HFFc6 (cell line): ENCODE data around the gene PBX1. TPM values are rescaled to one million over a fixed set of nuclear protein-coding genes. Genes with fewer than 3 reads are reported as not detected.

ENCODE experiments used
- DNase-seq: peaks from one replicate; pipeline ENCODE4 v3.0.0-alpha.2; 2018
- H3K27ac Mint-ChIP-seq: 2 replicates; pipeline ENCODE4 v1.8.0; 2020; ENCODE audit warnings: mild to moderate bottlenecking, mixed read lengths
- H3K27me3 Mint-ChIP-seq: 2 replicates; pipeline ENCODE4 v1.8.0; 2021; ENCODE audit warnings: mild to moderate bottlenecking, moderate library complexity, mixed read lengths; ENCODE audit not compliant: insufficient read depth
- H3K36me3 Mint-ChIP-seq: 2 replicates; pipeline ENCODE4 v1.8.0; 2021; ENCODE audit warnings: low read depth, mixed read lengths
- H3K4me1 Mint-ChIP-seq: 2 replicates; pipeline ENCODE4 v1.8.0; 2020; ENCODE audit warnings: low read depth, mixed read lengths
- H3K4me3 Mint-ChIP-seq: 2 replicates; pipeline ENCODE4 v1.8.0; 2020; ENCODE audit warnings: mild to moderate bottlenecking, moderate library complexity, mixed read lengths
- H3K9me3 Mint-ChIP-seq: 2 replicates; pipeline ENCODE4 v1.8.0; 2020; ENCODE audit warnings: mild to moderate bottlenecking, mixed read lengths
- CTCF ChIP-seq: fragments of 200-600 bp; sonication (generic); IDR thresholded peaks from 2 replicates; pipeline ENCODE4 v1.5.0; 2021; ENCODE audit warnings: antibody characterized with exemption, mild to moderate bottlenecking
- total RNA-seq, 6 experiments: library from RNA; stranded (reverse); fragmentation: NEBNext Ultra II Directional; extraction: Animal tissue kit (Norgen Biotek cat#: 25700); gene quantifications; 2 replicates in 1 of 6; 3 replicates in 5 of 6; pipeline ENCODE4 v1.2.3, GENCODE V29; 2021

PBX1 gene
- total RNA-seq, 6 experiments from 2014 or later = 35.4 to 42.3 (median 39.1) TPM

DNA sequence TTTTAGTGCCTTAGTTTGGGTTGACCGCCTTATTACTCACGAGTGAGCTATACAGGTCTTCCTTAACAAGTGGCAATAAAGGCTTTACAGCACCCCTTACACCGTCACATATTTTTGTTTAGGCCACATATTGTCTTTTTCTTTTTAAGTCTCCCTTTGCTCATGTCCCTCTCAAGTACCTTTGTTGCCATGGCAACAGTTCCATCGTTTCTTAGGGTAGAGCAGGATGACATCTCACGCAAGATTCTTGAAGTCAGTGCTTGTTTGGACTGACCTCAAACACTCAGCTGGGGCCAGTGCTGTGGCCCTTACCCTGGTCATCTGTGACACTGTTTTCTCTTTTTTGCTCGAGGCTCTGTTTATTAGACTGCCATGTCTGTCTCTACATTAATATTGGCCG, 69.8 kb downstream of the PBX1 start:
- Mint-ChIP-seq H3K9me3 (no peaks in the 10 kb centered on the region), H3K4me1 (peaks cover 28% of the 10 kb centered on the region), H3K36me3 (peaks cover 8% of the 10 kb centered on the region), H3K27ac (no peak overlapping the region), H3K27me3 (no peaks in the 10 kb centered on the region; the same call in 1 of the 2 replicates), H3K4me3 (no peak overlapping the region)
- TF ChIP-seq CTCF = no peak
- DNase-seq = no peak

- no peak overlapping the region for H3K27ac Mint-ChIP-seq
- no peak overlapping the region for H3K4me3 Mint-ChIP-seq
- peaks cover 16% of the 10 kb centered on the region for H3K4me1 Mint-ChIP-seq
- no peak for DNase-seq
- no peaks in the 10 kb centered on the region; the same call in 1 of the 2 replicates for H3K27me3 Mint-ChIP-seq
- no peak for TF ChIP-seq CTCF
- H3K36me3 Mint-ChIP-seq = peaks cover 8% of the 10 kb centered on the region
- H3K9me3 Mint-ChIP-seq = no peaks in the 10 kb centered on the region
These were observed 71.0 kb downstream of the PBX1 start for GRCh38 chr1:164629971-164630370.

DNA sequence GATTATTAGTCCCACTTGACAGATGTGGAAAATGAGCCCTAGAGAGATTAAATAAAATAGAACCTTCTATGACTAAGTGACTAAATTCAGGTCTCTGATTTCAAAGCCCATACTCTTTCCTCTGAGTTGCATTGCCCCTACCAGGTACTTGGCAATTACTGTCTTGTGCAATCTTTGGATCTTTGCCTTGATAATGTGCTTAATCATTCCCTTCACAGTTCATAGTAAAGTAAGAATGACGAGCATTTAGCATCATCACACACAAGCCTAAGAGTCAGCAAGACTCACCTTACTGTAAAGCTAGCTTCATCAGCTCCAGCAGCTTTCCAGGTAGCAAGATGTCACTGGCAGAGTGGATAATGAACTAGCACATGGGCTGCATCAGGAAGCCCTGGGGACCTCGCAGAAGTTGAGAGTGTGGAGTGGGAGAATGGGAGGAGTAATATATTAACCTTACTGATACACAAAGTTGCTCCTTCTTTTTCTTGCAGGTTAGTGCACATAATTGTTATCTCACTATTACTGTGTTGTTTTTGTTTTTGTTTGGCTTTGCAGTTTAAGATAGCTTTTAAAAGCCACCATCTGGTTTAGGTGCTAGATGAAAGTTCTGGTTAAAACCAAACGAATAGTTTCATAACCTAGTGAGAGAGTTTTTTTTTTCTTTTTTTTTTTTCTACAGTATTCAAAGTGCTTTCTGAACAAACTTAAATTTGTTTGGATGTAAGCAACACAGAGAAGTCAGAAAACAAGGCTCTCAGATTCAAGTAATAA, 71.8 kb downstream of the PBX1 start:
- DNase-seq = no peak
- peaks cover 15% of the 10 kb centered on the region for H3K4me1 Mint-ChIP-seq
- no peaks in the 10 kb centered on the region; the same call in 1 of the 2 replicates for H3K27me3 Mint-ChIP-seq
- peaks cover 9% of the 10 kb centered on the region for H3K36me3 Mint-ChIP-seq
- H3K9me3 Mint-ChIP-seq = no peaks in the 10 kb centered on the region
- H3K4me3 Mint-ChIP-seq = no peak overlapping the region
- no peak for TF ChIP-seq CTCF
- H3K27ac Mint-ChIP-seq = no peak overlapping the region

DNA sequence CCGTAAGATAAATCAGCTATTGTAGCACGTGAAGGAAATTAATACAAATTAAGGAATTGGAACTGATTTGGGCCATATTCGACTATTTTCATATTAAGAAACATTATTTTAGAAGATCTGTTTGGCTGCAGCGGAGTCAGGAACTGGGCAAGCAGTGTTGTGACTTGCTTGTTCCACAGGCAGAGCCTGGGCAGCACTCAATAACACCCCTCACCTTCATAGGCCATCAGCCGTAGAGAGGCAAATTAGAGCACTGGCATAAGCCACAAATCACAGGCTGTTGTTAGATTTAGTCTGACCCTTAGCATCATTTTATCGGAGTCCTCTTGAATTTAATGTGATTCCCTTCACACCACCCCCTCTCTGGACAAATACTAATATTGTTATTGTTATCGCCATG, 72.8 kb downstream of the PBX1 start:
- H3K4me1 Mint-ChIP-seq = peaks cover 24% of the 10 kb centered on the region
- no peak for DNase-seq
- H3K27ac Mint-ChIP-seq = no peak overlapping the region
- no peaks in the 10 kb centered on the region; the same call in 1 of the 2 replicates for H3K27me3 Mint-ChIP-seq
- peaks cover 16% of the 10 kb centered on the region for H3K36me3 Mint-ChIP-seq
- H3K4me3 Mint-ChIP-seq = no peak overlapping the region
- TF ChIP-seq CTCF = no peak
- no peaks in the 10 kb centered on the region for H3K9me3 Mint-ChIP-seq

DNA sequence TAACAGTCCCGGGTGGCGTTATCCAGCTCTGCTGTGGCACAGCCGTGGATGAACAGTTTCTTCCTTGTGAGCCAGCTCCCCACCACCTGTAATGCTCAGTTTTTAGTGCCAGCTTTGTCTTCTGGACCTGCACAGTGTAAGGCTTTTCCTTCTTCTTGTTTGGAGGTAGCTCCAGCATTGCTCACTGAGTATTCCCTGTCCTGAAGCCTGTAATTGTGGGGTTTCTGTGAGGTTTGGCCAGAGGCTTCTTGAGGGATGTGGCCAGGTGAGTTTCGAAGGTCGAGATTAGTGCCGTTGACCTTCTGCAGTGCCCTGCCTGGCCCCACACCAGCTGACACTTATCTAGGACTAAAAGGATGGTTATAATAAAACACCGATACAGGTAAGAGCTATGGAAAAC, 75.0 kb downstream of the PBX1 start:
- no peak overlapping the region for H3K27ac Mint-ChIP-seq

More for the DNA sequence above, 75.0 kb downstream of the PBX1 start:
- Mint-ChIP-seq H3K9me3 (no peaks in the 10 kb centered on the region), H3K4me3 (no peak overlapping the region), H3K4me1 (peaks cover 44% of the 10 kb centered on the region), H3K27me3 (no peaks in the 10 kb centered on the region; the same call in 1 of the 2 replicates), H3K36me3 (peaks cover 17% of the 10 kb centered on the region)
- DNase-seq = no peak
- no peak for TF ChIP-seq CTCF
